Hepatocyte (in vitro differentiated cells): Measurements from ENCODE around the gene MACROD2. TPM values are rescaled to one million over a fixed set of nuclear protein-coding genes. Genes with fewer than 3 reads are reported as not detected.

Experiments
- DNase-seq: peaks from one replicate; pipeline ENCODE4 v3.0.0-alpha.2; 2016; ENCODE audit warnings: low spot score
- H2AFZ ChIP-seq: fragments of 200-600 bp; sonication (generic); 2 replicates; pipeline ENCODE4 v1.6.0; 2016; ENCODE audit warnings: antibody characterized with exemption, mild to moderate bottlenecking
- H3K27ac ChIP-seq: fragments of 200-600 bp; sonication (generic); 2 replicates; pipeline ENCODE4 v1.5.1; 2016; ENCODE audit warnings: mild to moderate bottlenecking
- H3K27me3 ChIP-seq: fragments of 200-600 bp; sonication (generic); 2 replicates; pipeline ENCODE4 v1.6.1; 2016
- H3K36me3 ChIP-seq: fragments of 200-600 bp; sonication (generic); replicated peaks from 2 replicates; pipeline ENCODE4 v1.5.1; 2016; ENCODE audit warnings: low read depth; ENCODE audit not compliant: insufficient read depth
- H3K4me1 ChIP-seq: fragments of 200-600 bp; sonication (generic); 2 replicates; pipeline ENCODE4 v1.5.1; 2016; ENCODE audit warnings: mild to moderate bottlenecking, moderate library complexity; ENCODE audit not compliant: insufficient read depth
- H3K4me2 ChIP-seq: fragments of 200-600 bp; sonication (generic); 2 replicates; pipeline ENCODE4 v1.6.0; 2016
- H3K4me3 ChIP-seq: fragments of 200-600 bp; sonication (generic); 2 replicates; pipeline ENCODE4 v1.5.1; 2016; ENCODE audit warnings: mild to moderate bottlenecking
- H3K79me2 ChIP-seq: fragments of 200-600 bp; sonication (generic); 2 replicates; pipeline ENCODE4 v1.6.0; 2017; ENCODE audit warnings: mild to moderate bottlenecking
- H3K9me2 ChIP-seq: fragments of 200-600 bp; sonication (generic); replicated peaks from 2 replicates; pipeline ENCODE4 v1.6.0; 2017; ENCODE audit warnings: mild to moderate bottlenecking; ENCODE audit not compliant: insufficient read depth
- H3K9me3 ChIP-seq: fragments of 200-600 bp; sonication (generic); 2 replicates; pipeline ENCODE4 v1.5.1; 2016; ENCODE audit warnings: low read depth, mild to moderate bottlenecking
- H4K20me1 ChIP-seq: fragments of 200-600 bp; sonication (generic); 2 replicates; pipeline ENCODE4 v1.6.0; 2016; ENCODE audit warnings: mild to moderate bottlenecking; ENCODE audit not compliant: insufficient read depth, poor library complexity, severe bottlenecking
- CTCF ChIP-seq: fragments of 200-600 bp; sonication (generic); IDR thresholded peaks from 2 replicates; pipeline ENCODE4 v1.5.1; 2016; ENCODE audit warnings: antibody characterized with exemption, mild to moderate bottlenecking; ENCODE audit not compliant: poor library complexity
- EZH2 ChIP-seq: fragments of 200-600 bp; sonication (generic); IDR thresholded peaks from 2 replicates; pipeline ENCODE4 v1.6.1; 2016; ENCODE audit warnings: antibody characterized with exemption, mild to moderate bottlenecking, borderline replicate concordance
- EZH2phosphoT487 ChIP-seq: fragments of 200-600 bp; sonication (generic); IDR thresholded peaks from one replicate; pipeline ENCODE4 v1.6.1; 2018; ENCODE audit warnings: antibody characterized with exemption, mild to moderate bottlenecking, low read depth, moderate library complexity; ENCODE audit not compliant: unreplicated experiment, severe bottlenecking
- WGBS: methylation state at CpG from one replicate; pipeline ENCODE4 v1.1.6; 2016; ENCODE audit warnings: low lambda C conversion rate; ENCODE audit errors: missing lambda C conversion rate; 5-methylcytosine and 5-hydroxymethylcytosine counted together
- polyA plus RNA-seq: library from polyadenylated mRNA; unstranded; fragments of >200 nt; fragmentation: Nextera tagmentation; extraction: Ambion mirVana; gene quantifications from 2 replicates; pipeline ENCODE4 v1.2.1, GENCODE V29; 2016
- total RNA-seq: library from RNA; depleted of rRNA; stranded (reverse); fragments of >200 nt; gene quantifications from 2 replicates; pipeline ENCODE4 v1.2.3, GENCODE V29; 2014

Gene MACROD2
- total and polyA plus RNA-seq, 2 experiments from 2014 or later = 2.4 to 3.1 TPM

GRCh38 chr20:15895560-15896084, 1900.3 kb downstream of the MACROD2 start:
- WGBS = 86% methylated on average over 6 of the region's 6 CpGs
- Histone ChIP-seq H3K79me2 (no peaks in the 10 kb centered on the region), H3K27ac (no peak overlapping the region), H3K27me3 (no peaks in the 10 kb centered on the region), H3K9me2 (no peaks in the 10 kb centered on the region), H3K4me2 (no peak overlapping the region), H3K36me3 (no peaks in the 10 kb centered on the region), H3K4me1 (no peaks in the 10 kb centered on the region), H4K20me1 (no peaks in the 10 kb centered on the region), H3K4me3 (no peak overlapping the region), H3K9me3 (no peaks in the 10 kb centered on the region), H2AFZ (no peak overlapping the region)
- DNase-seq = no peak
- TF ChIP-seq CTCF (no peak), EZH2phosphoT487 (no peak), EZH2 (no peak)

- no peak for TF ChIP-seq EZH2
- TF ChIP-seq CTCF = no peak
- TF ChIP-seq EZH2phosphoT487 = no peak
- Histone ChIP-seq H3K36me3 (no peaks in the 10 kb centered on the region), H3K27me3 (no peaks in the 10 kb centered on the region), H3K27ac (no peak overlapping the region), H2AFZ (no peak overlapping the region), H4K20me1 (no peaks in the 10 kb centered on the region), H3K4me1 (no peaks in the 10 kb centered on the region), H3K4me2 (no peak overlapping the region), H3K9me3 (no peaks in the 10 kb centered on the region), H3K9me2 (no peaks in the 10 kb centered on the region), H3K79me2 (no peaks in the 10 kb centered on the region), H3K4me3 (no peak overlapping the region)
- DNase-seq = no peak
- 86% methylated on average over 4 of the region's 4 CpGs for WGBS
These were observed 1904.7 kb downstream of the MACROD2 start for GRCh38 chr20:15899967-15900366.

GRCh38 chr20:15900443-15900842, 1905.1 kb downstream of the MACROD2 start:
- Histone ChIP-seq H3K27me3 (no peaks in the 10 kb centered on the region), H3K4me1 (no peaks in the 10 kb centered on the region), H3K4me3 (no peak overlapping the region), H3K36me3 (no peaks in the 10 kb centered on the region), H3K79me2 (no peaks in the 10 kb centered on the region), H3K27ac (no peak overlapping the region), H4K20me1 (no peaks in the 10 kb centered on the region), H2AFZ (no peak overlapping the region), H3K4me2 (no peak overlapping the region), H3K9me3 (no peaks in the 10 kb centered on the region), H3K9me2 (no peaks in the 10 kb centered on the region)
- TF ChIP-seq CTCF (no peak), EZH2 (no peak), EZH2phosphoT487 (no peak)
- 92% methylated on average over 1 of the region's 1 CpG for WGBS
- DNase-seq = no peak

- Histone ChIP-seq H3K4me3 (no peak overlapping the region), H3K4me1 (no peaks in the 10 kb centered on the region), H3K9me3 (no peaks in the 10 kb centered on the region), H3K79me2 (no peaks in the 10 kb centered on the region), H4K20me1 (no peaks in the 10 kb centered on the region), H3K4me2 (no peak overlapping the region), H3K36me3 (no peaks in the 10 kb centered on the region), H3K27ac (no peak overlapping the region), H2AFZ (no peak overlapping the region), H3K9me2 (no peaks in the 10 kb centered on the region), H3K27me3 (no peaks in the 10 kb centered on the region)
- DNase-seq = no peak
- 88% methylated on average over 9 of the region's 9 CpGs for WGBS
- TF ChIP-seq EZH2 = no peak
- TF ChIP-seq EZH2phosphoT487 = no peak
These were observed 1907.2 kb downstream of the MACROD2 start for GRCh38 chr20:15902493-15902892.
